Astrocyte (in vitro differentiated cells and primary cell): ENCODE results near the gene FBXL13.

Source experiments
- EZH2 ChIP-seq: IDR thresholded peaks from 2 replicates; pipeline ENCODE4 v1.6.1; 2012; ENCODE audit warnings: mild to moderate bottlenecking, low read length, inconsistent platforms; ENCODE audit not compliant: insufficient read depth
- TF ChIP-seq, protein P1 (sequence below): IDR thresholded peaks from 2 replicates; pipeline ENCODE4 v1.5.1; 2011; ENCODE audit warnings: low read depth, mild to moderate bottlenecking, inconsistent platforms, low read length, moderate library complexity; ENCODE audit not compliant: insufficient read depth

DNA sequence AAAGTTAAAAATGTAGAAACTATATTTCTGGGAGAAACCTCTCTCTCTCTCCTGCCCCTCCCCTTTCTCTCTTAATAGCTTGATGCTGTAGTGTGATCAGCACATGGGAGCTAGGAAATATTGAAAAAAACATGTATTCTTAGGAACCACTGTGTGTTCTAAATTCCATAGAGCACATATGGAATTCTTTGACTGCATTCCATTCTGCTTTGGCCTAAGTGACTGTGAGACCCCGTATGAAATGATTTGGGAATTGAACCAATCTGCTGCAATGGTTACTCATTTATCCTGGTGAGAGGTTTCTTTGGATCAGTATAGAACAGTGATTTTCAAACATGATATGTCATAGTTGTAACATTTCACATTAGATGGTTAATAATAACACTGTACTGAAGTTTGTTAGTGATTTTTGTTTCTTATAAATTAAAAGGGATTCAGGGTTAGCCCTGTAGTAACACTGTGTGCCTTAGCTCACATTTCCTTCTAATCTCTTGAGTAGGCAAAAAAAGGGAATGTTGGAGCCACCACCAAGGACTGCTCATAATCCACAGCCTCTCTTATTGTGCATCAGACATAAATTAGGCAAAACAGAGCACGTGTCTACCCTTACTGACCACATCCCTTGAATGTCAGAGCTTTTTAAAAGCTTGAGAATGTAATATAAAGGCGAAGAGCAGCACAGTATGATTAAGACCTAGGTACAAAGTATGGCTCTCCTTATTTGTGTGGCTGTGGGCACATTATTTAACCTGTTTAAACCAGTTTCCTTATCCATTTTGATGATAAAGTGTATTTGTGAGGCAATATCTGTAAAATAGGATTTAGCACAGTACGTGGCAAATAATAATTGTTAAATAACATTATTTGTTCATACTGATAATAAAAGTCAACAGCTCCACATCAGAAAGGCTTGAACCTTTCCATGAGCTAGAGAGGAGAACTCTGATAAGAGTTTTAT lies 256.7 kb downstream of the FBXL13 start:
- TF ChIP-seq, protein P1, sequence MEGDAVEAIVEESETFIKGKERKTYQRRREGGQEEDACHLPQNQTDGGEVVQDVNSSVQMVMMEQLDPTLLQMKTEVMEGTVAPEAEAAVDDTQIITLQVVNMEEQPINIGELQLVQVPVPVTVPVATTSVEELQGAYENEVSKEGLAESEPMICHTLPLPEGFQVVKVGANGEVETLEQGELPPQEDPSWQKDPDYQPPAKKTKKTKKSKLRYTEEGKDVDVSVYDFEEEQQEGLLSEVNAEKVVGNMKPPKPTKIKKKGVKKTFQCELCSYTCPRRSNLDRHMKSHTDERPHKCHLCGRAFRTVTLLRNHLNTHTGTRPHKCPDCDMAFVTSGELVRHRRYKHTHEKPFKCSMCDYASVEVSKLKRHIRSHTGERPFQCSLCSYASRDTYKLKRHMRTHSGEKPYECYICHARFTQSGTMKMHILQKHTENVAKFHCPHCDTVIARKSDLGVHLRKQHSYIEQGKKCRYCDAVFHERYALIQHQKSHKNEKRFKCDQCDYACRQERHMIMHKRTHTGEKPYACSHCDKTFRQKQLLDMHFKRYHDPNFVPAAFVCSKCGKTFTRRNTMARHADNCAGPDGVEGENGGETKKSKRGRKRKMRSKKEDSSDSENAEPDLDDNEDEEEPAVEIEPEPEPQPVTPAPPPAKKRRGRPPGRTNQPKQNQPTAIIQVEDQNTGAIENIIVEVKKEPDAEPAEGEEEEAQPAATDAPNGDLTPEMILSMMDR: no peak
- TF ChIP-seq EZH2: no peak
